ENCODE results near the gene NABP1.

Gene NABP1

GRCh38 chr2:191680639-191681038 lies 2.7 kb downstream of the NABP1 start:
- no peak for DNase-seq (ENCODE audit: low read depth)

GRCh38 chr2:191682126-191682525 lies 4.2 kb downstream of the NABP1 start:
- no peak for DNase-seq (ENCODE audit: low read depth)

- no peak for DNase-seq (ENCODE audit: low read depth)
These were observed 8.1 kb downstream of the NABP1 start for GRCh38 chr2:191686066-191686465.

- no peak for DNase-seq (ENCODE audit: low read depth)
These were observed 8.8 kb downstream of the NABP1 start for GRCh38 chr2:191686729-191687128.

- DNase-seq (ENCODE audit: low read depth): no peak
These were observed 9.9 kb downstream of the NABP1 start for GRCh38 chr2:191687867-191688266.

GRCh38 chr2:191688934-191689695 lies 11.2 kb downstream of the NABP1 start:
- no peak for DNase-seq (ENCODE audit: low read depth)

- DNase-seq (ENCODE audit: low read depth): no peak
These were observed 12.4 kb downstream of the NABP1 start for GRCh38 chr2:191690327-191690726.

GRCh38 chr2:191691016-191691735 lies 13.2 kb downstream of the NABP1 start:
- no peak for DNase-seq (ENCODE audit: low read depth)

GRCh38 chr2:191691898-191692297 lies 14.0 kb downstream of the NABP1 start:
- DNase-seq (ENCODE audit: low read depth): no peak

- no peak for DNase-seq (ENCODE audit: low read depth)
These were observed 14.7 kb downstream of the NABP1 start for GRCh38 chr2:191692502-191693115.

- DNase-seq (ENCODE audit: low read depth): no peak
These were observed 15.2 kb downstream of the NABP1 start for GRCh38 chr2:191693166-191693565.

GRCh38 chr2:191693778-191694177 lies 15.8 kb downstream of the NABP1 start:
- DNase-seq (ENCODE audit: low read depth): no peak

- no peak for DNase-seq (ENCODE audit: low read depth)
These were observed 18.1 kb downstream of the NABP1 start for GRCh38 chr2:191696001-191696400.

GRCh38 chr2:191696966-191697365 lies 19.0 kb downstream of the NABP1 start:
- no peak for DNase-seq (ENCODE audit: low read depth)

- DNase-seq (ENCODE audit: low read depth): no peak
These were observed 19.9 kb downstream of the NABP1 start for GRCh38 chr2:191697870-191698269.

GRCh38 chr2:191699341-191699945 lies 21.5 kb downstream of the NABP1 start:
- DNase-seq (ENCODE audit: low read depth): no peak

- no peak for DNase-seq (ENCODE audit: low read depth)
These were observed 23.1 kb downstream of the NABP1 start for GRCh38 chr2:191701029-191701428.

- no peak for DNase-seq (ENCODE audit: low read depth)
These were observed 23.8 kb downstream of the NABP1 start for GRCh38 chr2:191701696-191702095.

GRCh38 chr2:191703079-191703725 lies 25.3 kb downstream of the NABP1 start:
- DNase-seq (ENCODE audit: low read depth): no peak

- no peak for DNase-seq (ENCODE audit: low read depth)
These were observed 27.1 kb downstream of the NABP1 start for GRCh38 chr2:191705084-191705483.

- no peak for DNase-seq (ENCODE audit: low read depth)
These were observed 27.8 kb downstream of the NABP1 start for GRCh38 chr2:191705701-191706100.

- DNase-seq (ENCODE audit: low read depth): no peak
These were observed 28.9 kb downstream of the NABP1 start for GRCh38 chr2:191706791-191707190.
